Measurements from ENCODE around the gene ZBTB11. TPM values are rescaled to one million over a fixed set of nuclear protein-coding genes. Genes with fewer than 3 reads are reported as not detected.
"Not testable (repeated sequence)": the region's sequence is repeated elsewhere in the genome, so short reads cannot be mapped to it uniquely, and the experiment has no call there.

ZBTB11 gene
- total RNA-seq, 4 donors from 2014 or later: 27.3 to 47.8 (median 29.2) TPM

DNA sequence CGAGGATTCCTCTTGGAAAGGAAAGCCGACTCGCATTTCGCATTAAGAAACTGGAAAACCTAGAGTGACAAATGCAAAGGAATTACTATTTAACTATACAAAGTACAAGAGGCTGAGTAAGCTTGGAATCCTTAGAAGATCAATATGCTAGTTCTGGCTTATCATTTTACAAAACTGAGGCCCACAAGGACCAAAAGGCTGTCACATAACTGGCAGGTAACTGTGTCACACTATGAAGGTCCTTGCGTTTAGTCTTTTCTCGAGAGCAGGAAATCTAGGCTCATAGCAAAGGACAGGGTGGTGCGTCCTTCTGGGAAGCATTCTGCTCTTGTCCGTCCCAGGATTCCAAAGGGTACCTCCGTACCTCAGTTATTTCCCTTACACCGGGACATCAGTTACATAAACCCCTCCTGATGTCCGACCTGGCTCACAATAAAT lies 9.0 kb upstream of the ZBTB11 start:
- Histone ChIP-seq H3K27ac (peak overlapping the region; percentile 89), H3K4me3 (peak overlapping the region; percentile 64), H3K36me3 (peaks cover 35% of the 10 kb centered on the region), H3K4me1 (peaks cover 35% of the 10 kb centered on the region), H3K9me3 (no peaks in the 10 kb centered on the region), H3K27me3 (no peaks in the 10 kb centered on the region)
- DNase-seq (ENCODE audit: low spot score in 2 of 2): no peak
- 4% methylated on average over 11 of the region's 11 CpGs for WGBS
- TF ChIP-seq EP300 (IDR thresholded peaks at IDR 0.05) (no peak), POLR2AphosphoS5 (IDR thresholded peaks at IDR 0.05) (no peak), POLR2A (IDR thresholded peaks at IDR 0.05) (no peak)
- TF ChIP-seq, protein P1, sequence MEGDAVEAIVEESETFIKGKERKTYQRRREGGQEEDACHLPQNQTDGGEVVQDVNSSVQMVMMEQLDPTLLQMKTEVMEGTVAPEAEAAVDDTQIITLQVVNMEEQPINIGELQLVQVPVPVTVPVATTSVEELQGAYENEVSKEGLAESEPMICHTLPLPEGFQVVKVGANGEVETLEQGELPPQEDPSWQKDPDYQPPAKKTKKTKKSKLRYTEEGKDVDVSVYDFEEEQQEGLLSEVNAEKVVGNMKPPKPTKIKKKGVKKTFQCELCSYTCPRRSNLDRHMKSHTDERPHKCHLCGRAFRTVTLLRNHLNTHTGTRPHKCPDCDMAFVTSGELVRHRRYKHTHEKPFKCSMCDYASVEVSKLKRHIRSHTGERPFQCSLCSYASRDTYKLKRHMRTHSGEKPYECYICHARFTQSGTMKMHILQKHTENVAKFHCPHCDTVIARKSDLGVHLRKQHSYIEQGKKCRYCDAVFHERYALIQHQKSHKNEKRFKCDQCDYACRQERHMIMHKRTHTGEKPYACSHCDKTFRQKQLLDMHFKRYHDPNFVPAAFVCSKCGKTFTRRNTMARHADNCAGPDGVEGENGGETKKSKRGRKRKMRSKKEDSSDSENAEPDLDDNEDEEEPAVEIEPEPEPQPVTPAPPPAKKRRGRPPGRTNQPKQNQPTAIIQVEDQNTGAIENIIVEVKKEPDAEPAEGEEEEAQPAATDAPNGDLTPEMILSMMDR (IDR thresholded peaks at IDR 0.05): no peak

DNA sequence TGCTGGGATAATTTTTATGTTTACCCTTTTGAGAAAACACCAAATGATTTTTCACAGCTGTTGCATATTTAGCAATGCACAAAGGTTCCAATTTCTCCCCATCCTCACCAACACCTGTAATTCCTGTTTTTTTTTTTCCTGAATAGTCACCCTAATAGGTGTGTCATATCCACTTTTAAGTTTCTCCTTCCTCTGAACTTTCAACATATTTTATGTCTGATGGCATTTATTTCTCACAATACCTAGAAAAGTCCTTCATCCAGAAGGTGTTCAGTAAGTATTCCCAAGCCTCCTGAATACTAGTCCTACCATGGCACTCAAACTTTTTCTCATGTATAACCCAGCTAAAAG lies 8.1 kb upstream of the ZBTB11 start:
- no peak for DNase-seq (ENCODE audit: low spot score in 2 of 2)
- Histone ChIP-seq H3K4me1 (peaks cover 35% of the 10 kb centered on the region), H3K27me3 (no peaks in the 10 kb centered on the region), H3K4me3 (peak overlapping the region; percentile 64), H3K36me3 (peaks cover 44% of the 10 kb centered on the region), H3K9me3 (no peaks in the 10 kb centered on the region), H3K27ac (peak overlapping the region; percentile 89)
- no peak for TF ChIP-seq POLR2AphosphoS5 (IDR thresholded peaks at IDR 0.05)
- TF ChIP-seq, protein P1 (IDR thresholded peaks at IDR 0.05): no peak
- TF ChIP-seq EP300 (IDR thresholded peaks at IDR 0.05): no peak
- no peak for TF ChIP-seq POLR2A (IDR thresholded peaks at IDR 0.05)

DNA sequence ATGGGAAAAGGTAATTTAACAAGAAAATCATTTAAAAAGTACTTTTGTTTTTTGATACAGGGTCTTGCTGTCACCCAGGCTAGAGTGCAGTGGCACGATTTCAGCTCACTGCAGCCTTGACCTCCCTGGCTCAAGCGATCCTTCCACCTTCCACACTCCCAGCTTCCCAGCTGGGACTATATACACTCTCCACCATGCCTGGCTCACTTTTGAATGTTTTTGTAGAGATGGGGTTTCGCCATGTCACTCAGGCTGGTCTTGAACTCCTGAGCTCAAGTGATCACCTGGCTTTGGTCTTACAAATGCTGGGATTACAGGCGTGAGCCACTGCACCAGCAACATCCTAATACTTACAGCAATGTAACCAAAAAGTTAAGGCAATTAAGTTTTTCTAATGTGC lies 3.5 kb upstream of the ZBTB11 start:
- Histone ChIP-seq H3K27me3 (no peaks in the 10 kb centered on the region), H3K36me3 (peaks cover 50% of the 10 kb centered on the region), H3K27ac (no peak overlapping the region), H3K4me1 (peaks cover 41% of the 10 kb centered on the region), H3K4me3 (no peak overlapping the region), H3K9me3 (no peaks in the 10 kb centered on the region)
- TF ChIP-seq EP300 (IDR thresholded peaks at IDR 0.05) (no peak), POLR2AphosphoS5 (IDR thresholded peaks at IDR 0.05) (no peak), POLR2A (IDR thresholded peaks at IDR 0.05) (no peak)
- TF ChIP-seq, protein P1 (IDR thresholded peaks at IDR 0.05): no peak
- WGBS: 95% methylated on average over 4 of the region's 4 CpGs
- DNase-seq (ENCODE audit: low spot score in 2 of 2): no peak

DNA sequence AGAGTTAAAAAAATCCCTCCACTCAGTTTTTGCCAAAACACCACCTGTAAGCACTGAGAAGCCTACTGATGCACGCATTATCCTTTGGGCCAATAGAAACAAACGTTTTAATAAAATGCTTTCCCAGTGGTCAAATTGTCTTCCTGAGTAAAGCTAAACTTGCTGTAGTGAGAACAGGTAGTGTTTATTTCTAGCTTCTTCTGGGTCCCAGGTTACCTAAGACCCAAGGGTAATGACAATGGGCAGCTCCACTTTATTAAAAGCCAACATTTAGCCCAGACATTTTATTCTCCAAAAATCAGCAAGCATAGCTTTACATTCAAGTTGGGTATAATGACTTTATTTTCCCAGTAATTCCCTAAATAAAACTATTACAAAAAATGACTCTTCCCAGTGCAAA lies 1.9 kb upstream of the ZBTB11 start:
- 72% methylated on average over 2 of the region's 2 CpGs for WGBS
- not testable (repeated sequence) for H3K27ac ChIP-seq; H3K9me3 ChIP-seq; DNase-seq (ENCODE audit: low spot score in 2 of 2); H3K27me3 ChIP-seq; H3K4me3 ChIP-seq
- Histone ChIP-seq H3K4me1 (peaks cover 38% of the 10 kb centered on the region), H3K36me3 (peaks cover 43% of the 10 kb centered on the region)

DNA sequence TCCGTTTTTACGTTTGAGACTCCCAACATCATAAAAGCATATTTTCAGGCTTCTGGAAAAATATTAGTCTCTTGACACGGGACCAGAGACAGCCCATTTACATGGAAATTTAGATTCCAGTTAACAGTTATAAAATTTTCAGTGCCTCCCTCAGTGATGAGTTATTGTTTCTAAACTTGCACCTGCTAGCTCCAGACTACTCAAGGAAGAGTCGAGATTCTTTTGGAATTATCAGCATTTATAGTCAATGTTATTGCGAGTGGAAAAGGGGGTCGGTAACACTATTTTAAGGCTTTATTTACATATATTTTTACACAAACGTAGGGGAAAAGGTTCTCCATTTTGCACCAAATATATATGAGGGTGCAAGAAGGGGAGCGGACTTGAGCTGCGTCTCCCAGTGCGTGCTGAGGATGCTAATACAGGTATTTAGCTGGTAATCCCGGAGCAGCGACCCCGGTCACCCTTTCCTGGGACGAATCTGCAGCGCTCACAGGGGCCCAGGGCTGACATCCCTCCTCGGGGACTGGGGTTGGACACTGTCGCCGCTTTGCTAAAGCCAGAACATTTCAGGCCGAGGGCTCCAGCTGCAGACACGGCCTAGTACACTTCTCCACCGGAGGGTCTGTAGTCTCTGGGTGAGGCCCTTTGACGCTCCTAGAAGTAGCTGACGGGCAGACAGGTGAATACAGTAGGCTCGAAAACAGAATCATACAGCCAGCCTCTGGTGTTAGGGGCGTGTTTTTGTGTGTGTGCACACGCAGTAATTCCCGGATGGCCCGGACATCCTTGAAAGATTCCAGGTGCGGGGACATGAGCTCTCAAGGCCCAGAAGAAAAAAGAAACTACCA lies 729 bp upstream of the ZBTB11 start:
- DNase-seq (ENCODE audit: low spot score in 2 of 2): peak in 1 of 2 donors; percentile 68
- Histone ChIP-seq H3K9me3 (no peaks in the 10 kb centered on the region), H3K4me3 (peak overlapping the region; percentile 100), H3K36me3 (peaks cover 33% of the 10 kb centered on the region), H3K27me3 (no peaks in the 10 kb centered on the region), H3K27ac (peak overlapping the region; percentile 99), H3K4me1 (peaks cover 32% of the 10 kb centered on the region)
- TF ChIP-seq, protein P1 (IDR thresholded peaks at IDR 0.05): no peak
- TF ChIP-seq POLR2A (IDR thresholded peaks at IDR 0.05): no peak
- TF ChIP-seq EP300 (IDR thresholded peaks at IDR 0.05): no peak
- no peak for TF ChIP-seq POLR2AphosphoS5 (IDR thresholded peaks at IDR 0.05)
- WGBS: 53% methylated on average over 27 of the region's 29 CpGs
